Endodermal cell (in vitro differentiated cells): ENCODE results near the gene TARM1. TPM values are rescaled to one million over a fixed set of nuclear protein-coding genes. Genes with fewer than 3 reads are reported as not detected.

Experiments used
- DNase-seq: peaks from one replicate; pipeline ENCODE4 v3.0.0-alpha.2; 2017
- H3K27ac ChIP-seq: 2 replicates; pipeline ENCODE4 v1.5.1; 2013; ENCODE audit warnings: mild to moderate bottlenecking, low read depth, low read length, moderate library complexity
- H3K27me3 ChIP-seq: 2 replicates; pipeline ENCODE4 v1.6.1; 2013; ENCODE audit warnings: mild to moderate bottlenecking, low read length, moderate library complexity; ENCODE audit not compliant: insufficient read depth, control insufficient read depth, poor library complexity, severe bottlenecking
- H3K36me3 ChIP-seq: 2 replicates; pipeline ENCODE4 v1.7.0; 2013; ENCODE audit warnings: mild to moderate bottlenecking, low read length, moderate library complexity; ENCODE audit not compliant: control insufficient read depth, insufficient read depth
- H3K4me1 ChIP-seq: one replicate; pipeline ENCODE4 v1.7.0; 2013; ENCODE audit warnings: low read length; ENCODE audit not compliant: control insufficient read depth, insufficient read depth
- H3K4me3 ChIP-seq: 2 replicates; pipeline ENCODE4 v1.5.1; 2013; ENCODE audit warnings: mild to moderate bottlenecking, low read length, moderate library complexity
- H3K9ac ChIP-seq: 2 replicates; pipeline ENCODE4 v1.6.1; 2013; ENCODE audit warnings: mild to moderate bottlenecking, low read length, moderate library complexity; ENCODE audit not compliant: poor library complexity, severe bottlenecking; ENCODE audit errors: extremely low read depth
- H3K9me3 ChIP-seq: 2 replicates; pipeline ENCODE4 v1.6.1; 2013; ENCODE audit warnings: mild to moderate bottlenecking, low read length, moderate library complexity; ENCODE audit not compliant: control insufficient read depth
- H3K27ac Mint-ChIP-seq: 2 replicates; pipeline ENCODE4 v1.8.0; 2020; ENCODE audit warnings: mixed read lengths
- H3K27me3 Mint-ChIP-seq: 2 replicates; pipeline ENCODE4 v1.8.0; 2021; ENCODE audit warnings: mild to moderate bottlenecking, mixed read lengths; ENCODE audit not compliant: insufficient read depth
- H3K36me3 Mint-ChIP-seq: 2 replicates; pipeline ENCODE4 v1.8.0; 2020; ENCODE audit warnings: low read depth, mixed read lengths
- H3K4me1 Mint-ChIP-seq: 2 replicates; pipeline ENCODE4 v1.8.0; 2020; ENCODE audit warnings: mixed read lengths
- H3K4me3 Mint-ChIP-seq: 2 replicates; pipeline ENCODE4 v1.8.0; 2020; ENCODE audit warnings: mild to moderate bottlenecking, moderate library complexity, mixed read lengths
- H3K9me3 Mint-ChIP-seq: 2 replicates; pipeline ENCODE4 v1.8.0; 2020; ENCODE audit warnings: mild to moderate bottlenecking, mixed read lengths
- CTCF ChIP-seq: fragments of 200-600 bp; sonication (generic); conservative IDR thresholded peaks from 2 replicates; pipeline ENCODE4 v1.5.0; 2021; ENCODE audit warnings: antibody characterized with exemption, mild to moderate bottlenecking
- WGBS, 2 experiments: methylation state at CpG; one replicate each; pipeline versions ENCODE4 v1.1.5 to v1.1.7; 2013; ENCODE audit warnings: missing lambda C conversion rate in 2 of 2, mixed read lengths in 1 of 2; ENCODE audit not compliant: insufficient coverage in 1 of 2, insufficient read length in 1 of 2; 5-methylcytosine and 5-hydroxymethylcytosine counted together
- total RNA-seq, 2 donors: library from RNA; stranded (reverse); fragmentation: NEBNext Ultra II Directional in 1 of 2; extraction: Animal tissue kit (Norgen Biotek cat#: 25700) in 1 of 2; gene quantifications; 2 replicates in 1 of 2; 3 replicates in 1 of 2; pipeline ENCODE4 v1.2.1, GENCODE V29; 2021

The TARM1 gene
- total RNA-seq, 2 donors from 2014 or later, result not detected

- no peaks in the 10 kb centered on the region for H3K27me3 Mint-ChIP-seq
- no peak overlapping the region for H3K27ac ChIP-seq
- H3K4me1 Mint-ChIP-seq, result no peaks in the 10 kb centered on the region
- 90 to 91% methylated on average over 8 to 19 of the region's 19 CpGs for WGBS, 2 experiments
- H3K4me3 ChIP-seq, result no peak overlapping the region
- no peaks in the 10 kb centered on the region for H3K27me3 ChIP-seq
- no peak overlapping the region for H3K4me3 Mint-ChIP-seq
- H3K9ac ChIP-seq, result no peak overlapping the region
- H3K36me3 ChIP-seq, result peaks cover 61% of the 10 kb centered on the region
- H3K27ac Mint-ChIP-seq, result no peak overlapping the region
- H3K9me3 Mint-ChIP-seq, result no peaks in the 10 kb centered on the region
- no peak for DNase-seq
- no peaks in the 10 kb centered on the region for H3K9me3 ChIP-seq
- no peak for TF ChIP-seq CTCF
- no peaks in the 10 kb centered on the region for H3K4me1 ChIP-seq
- peaks cover 72% of the 10 kb centered on the region for H3K36me3 Mint-ChIP-seq
Observed at GRCh38 chr19:54124393-54124792, 43.2 kb upstream of the TARM1 start.

- TF ChIP-seq CTCF, result no peak
- 97 to 98% methylated on average over 17 of the region's 17 CpGs for WGBS, 2 experiments
- no peak overlapping the region for H3K27ac Mint-ChIP-seq
- Histone ChIP-seq H3K9ac (no peak overlapping the region), H3K27ac (no peak overlapping the region), H3K4me1 (no peaks in the 10 kb centered on the region), H3K36me3 (peaks cover 59% of the 10 kb centered on the region), H3K27me3 (no peaks in the 10 kb centered on the region), H3K4me3 (no peak overlapping the region), H3K9me3 (no peaks in the 10 kb centered on the region)
- H3K4me3 Mint-ChIP-seq, result no peak overlapping the region
- peaks cover 72% of the 10 kb centered on the region for H3K36me3 Mint-ChIP-seq
- H3K27me3 Mint-ChIP-seq, result no peaks in the 10 kb centered on the region
- no peaks in the 10 kb centered on the region for H3K4me1 Mint-ChIP-seq
- DNase-seq, result no peak
- H3K9me3 Mint-ChIP-seq, result no peaks in the 10 kb centered on the region
Observed at GRCh38 chr19:54123682-54124081, 42.5 kb upstream of the TARM1 start.

GRCh38 chr19:54121259-54121658 is 40.1 kb upstream of the TARM1 start:
- Mint-ChIP-seq H3K27me3 (no peaks in the 10 kb centered on the region), H3K4me1 (peaks cover 2% of the 10 kb centered on the region), H3K36me3 (peaks cover 66% of the 10 kb centered on the region), H3K27ac (no peak overlapping the region), H3K9me3 (no peaks in the 10 kb centered on the region), H3K4me3 (no peak overlapping the region)
- Histone ChIP-seq H3K27ac (no peak overlapping the region), H3K36me3 (peaks cover 56% of the 10 kb centered on the region), H3K9ac (no peak overlapping the region), H3K4me3 (no peak overlapping the region), H3K4me1 (no peaks in the 10 kb centered on the region), H3K27me3 (no peaks in the 10 kb centered on the region), H3K9me3 (no peaks in the 10 kb centered on the region)
- no peak for TF ChIP-seq CTCF
- DNase-seq, result no peak
- 94 to 97% methylated on average over 9 to 10 of the region's 10 CpGs for WGBS, 2 experiments
